HEK293 (cell line): Measurements from ENCODE around the gene ANK2.

Experiments
- GLI4 ChIP-seq: fragments of 450-650 bp; formaldehyde crosslinking; IDR thresholded peaks from 2 replicates; pipeline ENCODE4 v1.5.1; 2016; ENCODE audit warnings: missing biosample characterization, missing genetic modification characterization
- GLIS1 ChIP-seq: fragments of 450-650 bp; formaldehyde crosslinking; IDR thresholded peaks from 2 replicates; pipeline ENCODE4 v1.5.1; 2016; ENCODE audit warnings: missing biosample characterization, missing genetic modification characterization
- KLF10 ChIP-seq: fragments of 450-650 bp; IDR thresholded peaks from 2 replicates; pipeline ENCODE4 v1.5.1; 2018; ENCODE audit warnings: missing biosample characterization, mild to moderate bottlenecking, missing genetic modification characterization
- RBAK ChIP-seq: fragments of 450-650 bp; formaldehyde crosslinking; IDR thresholded peaks from 2 replicates; pipeline ENCODE4 v1.5.1; 2016; ENCODE audit warnings: missing biosample characterization, missing genetic modification characterization
- SP2 ChIP-seq: fragments of 450-650 bp; formaldehyde crosslinking; IDR thresholded peaks from 2 replicates; pipeline ENCODE4 v1.5.1; 2016; ENCODE audit warnings: missing biosample characterization, missing genetic modification characterization
- ZBTB7A ChIP-seq: fragments of 450-650 bp; formaldehyde crosslinking; IDR thresholded peaks from 2 replicates; pipeline ENCODE4 v1.5.1; 2016; ENCODE audit warnings: low read depth, missing biosample characterization, missing genetic modification characterization
- ZFHX2 ChIP-seq: fragments of 450-650 bp; formaldehyde crosslinking; conservative IDR thresholded peaks from 2 replicates; pipeline ENCODE4 v1.5.1; 2016; ENCODE audit warnings: missing biosample characterization, missing genetic modification characterization
- ZFP3 ChIP-seq: fragments of 450-650 bp; formaldehyde crosslinking; IDR thresholded peaks from 2 replicates; pipeline ENCODE4 v1.5.1; 2016; ENCODE audit warnings: low read depth, missing biosample characterization, missing genetic modification characterization
- ZFP37 ChIP-seq: fragments of 450-650 bp; formaldehyde crosslinking; IDR thresholded peaks from 2 replicates; pipeline ENCODE4 v1.5.1; 2016; ENCODE audit warnings: missing biosample characterization, missing genetic modification characterization
- ZNF132 ChIP-seq: fragments of 450-650 bp; formaldehyde crosslinking; IDR thresholded peaks from 2 replicates; pipeline ENCODE4 v1.5.1; 2017; ENCODE audit warnings: missing biosample characterization, missing genetic modification characterization, borderline replicate concordance
- ZNF138 ChIP-seq: fragments of 450-650 bp; formaldehyde crosslinking; IDR thresholded peaks from 2 replicates; pipeline ENCODE4 v1.5.1; 2016; ENCODE audit warnings: missing biosample characterization, missing genetic modification characterization, borderline replicate concordance
- ZNF2 ChIP-seq: fragments of 450-650 bp; formaldehyde crosslinking; IDR thresholded peaks from 2 replicates; pipeline ENCODE4 v1.5.1; 2016; ENCODE audit warnings: missing biosample characterization, missing genetic modification characterization
- ZNF211 ChIP-seq: fragments of 450-650 bp; formaldehyde crosslinking; IDR thresholded peaks from 2 replicates; pipeline ENCODE4 v1.5.1; 2016; ENCODE audit warnings: low read depth, missing biosample characterization, missing genetic modification characterization
- ZNF302 ChIP-seq: fragments of 450-650 bp; formaldehyde crosslinking; IDR thresholded peaks from 2 replicates; pipeline ENCODE4 v1.5.1; 2016; ENCODE audit warnings: missing biosample characterization, missing genetic modification characterization, low read depth
- ZNF404 ChIP-seq: fragments of 450-650 bp; formaldehyde crosslinking; IDR thresholded peaks from 2 replicates; pipeline ENCODE4 v1.5.1; 2017; ENCODE audit warnings: missing biosample characterization, missing genetic modification characterization
- ZNF521 ChIP-seq: fragments of 450-650 bp; formaldehyde crosslinking; IDR thresholded peaks from 2 replicates; pipeline ENCODE4 v1.5.1; 2017; ENCODE audit warnings: missing biosample characterization, mild to moderate bottlenecking, missing genetic modification characterization
- ZNF600 ChIP-seq: fragments of 450-650 bp; formaldehyde crosslinking; IDR thresholded peaks from 2 replicates; pipeline ENCODE4 v1.5.1; 2016; ENCODE audit warnings: missing biosample characterization, missing genetic modification characterization
- ZNF654 ChIP-seq: fragments of 450-650 bp; formaldehyde crosslinking; IDR thresholded peaks from 2 replicates; pipeline ENCODE4 v1.5.1; 2016; ENCODE audit warnings: low read depth, missing biosample characterization, missing genetic modification characterization
- ZNF768 ChIP-seq: fragments of 450-650 bp; formaldehyde crosslinking; IDR thresholded peaks from 2 replicates; pipeline ENCODE4 v1.5.1; 2018; ENCODE audit warnings: missing biosample characterization, mild to moderate bottlenecking, missing genetic modification characterization
- ZXDB ChIP-seq: fragments of 450-650 bp; formaldehyde crosslinking; IDR thresholded peaks from 2 replicates; pipeline ENCODE4 v1.5.1; 2016; ENCODE audit warnings: missing biosample characterization, missing genetic modification characterization
- TF ChIP-seq, protein P1 (sequence below): fragments of 450-650 bp; formaldehyde crosslinking; IDR thresholded peaks from 2 replicates; pipeline ENCODE4 v1.5.1; 2016; ENCODE audit warnings: missing biosample characterization, missing genetic modification characterization
- TF ChIP-seq, protein P2 (sequence below): fragments of 450-650 bp; formaldehyde crosslinking; IDR thresholded peaks from 2 replicates; pipeline ENCODE4 v1.5.1; 2017; ENCODE audit warnings: missing biosample characterization, mild to moderate bottlenecking, missing genetic modification characterization, moderate library complexity
- TF ChIP-seq, protein P3 (sequence below): fragments of 450-650 bp; formaldehyde crosslinking; IDR thresholded peaks from 2 replicates; pipeline ENCODE4 v1.5.1; 2016; ENCODE audit warnings: missing biosample characterization, missing genetic modification characterization
- TF ChIP-seq, protein P4 (sequence below): sonication (generic); formaldehyde crosslinking; IDR thresholded peaks from 2 replicates; pipeline ENCODE4 v1.8.1; 2022; ENCODE audit warnings: mild to moderate bottlenecking, moderate library complexity, missing genetic modification reagents
- TF ChIP-seq, protein P5 (sequence below): fragments of 450-650 bp; formaldehyde crosslinking; IDR thresholded peaks from 2 replicates; pipeline ENCODE4 v1.5.1; 2016; ENCODE audit warnings: missing biosample characterization, missing genetic modification characterization
- TF ChIP-seq, protein P6 (sequence below): fragments of 450-650 bp; formaldehyde crosslinking; IDR thresholded peaks from 2 replicates; pipeline ENCODE4 v1.5.1; 2016; ENCODE audit warnings: missing biosample characterization, missing genetic modification characterization, borderline replicate concordance

Gene ANK2

DNA sequence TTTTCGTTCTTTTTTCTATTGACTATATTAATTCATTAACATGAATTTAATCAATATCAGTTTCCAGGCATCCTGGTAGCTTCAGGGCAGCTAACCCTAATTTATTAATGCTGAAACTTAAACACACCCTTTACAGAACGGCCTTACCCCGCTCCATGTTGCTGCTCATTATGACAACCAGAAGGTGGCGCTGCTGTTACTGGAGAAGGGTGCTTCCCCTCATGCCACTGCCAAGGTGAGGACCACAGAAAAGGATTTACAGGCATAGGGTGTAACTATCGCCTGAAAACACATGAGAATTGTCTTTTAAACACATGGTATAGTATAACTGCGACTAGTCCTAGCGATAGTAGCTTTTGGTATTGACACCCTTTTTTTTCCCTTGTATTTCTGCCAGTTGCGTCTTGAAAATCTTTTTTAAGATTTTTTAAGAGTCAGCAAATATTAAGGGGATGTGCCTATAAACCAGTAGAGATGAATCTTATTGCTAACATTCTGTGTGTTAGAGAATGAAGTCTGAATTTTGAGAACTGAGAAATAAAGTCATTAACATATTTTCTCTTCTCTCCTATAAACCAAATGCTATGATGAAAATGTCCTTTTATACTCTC, 229.0 kb downstream of the ANK2 start (continued):
- TF ChIP-seq, protein P1, sequence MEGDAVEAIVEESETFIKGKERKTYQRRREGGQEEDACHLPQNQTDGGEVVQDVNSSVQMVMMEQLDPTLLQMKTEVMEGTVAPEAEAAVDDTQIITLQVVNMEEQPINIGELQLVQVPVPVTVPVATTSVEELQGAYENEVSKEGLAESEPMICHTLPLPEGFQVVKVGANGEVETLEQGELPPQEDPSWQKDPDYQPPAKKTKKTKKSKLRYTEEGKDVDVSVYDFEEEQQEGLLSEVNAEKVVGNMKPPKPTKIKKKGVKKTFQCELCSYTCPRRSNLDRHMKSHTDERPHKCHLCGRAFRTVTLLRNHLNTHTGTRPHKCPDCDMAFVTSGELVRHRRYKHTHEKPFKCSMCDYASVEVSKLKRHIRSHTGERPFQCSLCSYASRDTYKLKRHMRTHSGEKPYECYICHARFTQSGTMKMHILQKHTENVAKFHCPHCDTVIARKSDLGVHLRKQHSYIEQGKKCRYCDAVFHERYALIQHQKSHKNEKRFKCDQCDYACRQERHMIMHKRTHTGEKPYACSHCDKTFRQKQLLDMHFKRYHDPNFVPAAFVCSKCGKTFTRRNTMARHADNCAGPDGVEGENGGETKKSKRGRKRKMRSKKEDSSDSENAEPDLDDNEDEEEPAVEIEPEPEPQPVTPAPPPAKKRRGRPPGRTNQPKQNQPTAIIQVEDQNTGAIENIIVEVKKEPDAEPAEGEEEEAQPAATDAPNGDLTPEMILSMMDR (tag by site-specific recombination): peak; percentile 46; the same call in 1 of the 2 replicates
- TF ChIP-seq ZNF600 (tag by site-specific recombination): no peak
- TF ChIP-seq ZNF211 (tag by site-specific recombination): no peak
- TF ChIP-seq ZNF404 (tag by site-specific recombination): no peak
- TF ChIP-seq, protein P2, sequence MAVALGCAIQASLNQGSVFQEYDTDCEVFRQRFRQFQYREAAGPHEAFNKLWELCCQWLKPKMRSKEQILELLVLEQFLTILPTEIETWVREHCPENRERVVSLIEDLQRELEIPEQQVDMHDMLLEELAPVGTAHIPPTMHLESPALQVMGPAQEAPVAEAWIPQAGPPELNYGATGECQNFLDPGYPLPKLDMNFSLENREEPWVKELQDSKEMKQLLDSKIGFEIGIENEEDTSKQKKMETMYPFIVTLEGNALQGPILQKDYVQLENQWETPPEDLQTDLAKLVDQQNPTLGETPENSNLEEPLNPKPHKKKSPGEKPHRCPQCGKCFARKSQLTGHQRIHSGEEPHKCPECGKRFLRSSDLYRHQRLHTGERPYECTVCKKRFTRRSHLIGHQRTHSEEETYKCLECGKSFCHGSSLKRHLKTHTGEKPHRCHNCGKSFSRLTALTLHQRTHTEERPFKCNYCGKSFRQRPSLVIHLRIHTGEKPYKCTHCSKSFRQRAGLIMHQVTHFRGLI (tag by site-specific recombination): no peak
- no peak for TF ChIP-seq ZNF302 (tag by site-specific recombination)
- TF ChIP-seq RBAK: no peak
- no peak for TF ChIP-seq ZFP37 (tag by site-specific recombination)
- no peak for TF ChIP-seq ZXDB (tag by site-specific recombination)
- no peak for TF ChIP-seq GLIS1 (tag by site-specific recombination)
- TF ChIP-seq, protein P3, sequence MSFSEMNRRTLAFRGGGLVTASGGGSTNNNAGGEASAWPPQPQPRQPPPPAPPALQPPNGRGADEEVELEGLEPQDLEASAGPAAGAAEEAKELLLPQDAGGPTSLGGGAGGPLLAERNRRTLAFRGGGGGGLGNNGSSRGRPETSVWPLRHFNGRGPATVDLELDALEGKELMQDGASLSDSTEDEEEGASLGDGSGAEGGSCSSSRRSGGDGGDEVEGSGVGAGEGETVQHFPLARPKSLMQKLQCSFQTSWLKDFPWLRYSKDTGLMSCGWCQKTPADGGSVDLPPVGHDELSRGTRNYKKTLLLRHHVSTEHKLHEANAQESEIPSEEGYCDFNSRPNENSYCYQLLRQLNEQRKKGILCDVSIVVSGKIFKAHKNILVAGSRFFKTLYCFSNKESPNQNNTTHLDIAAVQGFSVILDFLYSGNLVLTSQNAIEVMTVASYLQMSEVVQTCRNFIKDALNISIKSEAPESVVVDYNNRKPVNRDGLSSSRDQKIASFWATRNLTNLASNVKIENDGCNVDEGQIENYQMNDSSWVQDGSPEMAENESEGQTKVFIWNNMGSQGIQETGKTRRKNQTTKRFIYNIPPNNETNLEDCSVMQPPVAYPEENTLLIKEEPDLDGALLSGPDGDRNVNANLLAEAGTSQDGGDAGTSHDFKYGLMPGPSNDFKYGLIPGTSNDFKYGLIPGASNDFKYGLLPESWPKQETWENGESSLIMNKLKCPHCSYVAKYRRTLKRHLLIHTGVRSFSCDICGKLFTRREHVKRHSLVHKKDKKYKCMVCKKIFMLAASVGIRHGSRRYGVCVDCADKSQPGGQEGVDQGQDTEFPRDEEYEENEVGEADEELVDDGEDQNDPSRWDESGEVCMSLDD (tag by site-specific recombination): no peak
- TF ChIP-seq ZNF2 (tag by site-specific recombination): 0 out of 2 replicates have a peak, but pooled peaks have one; percentile 23
- TF ChIP-seq, protein P4, sequence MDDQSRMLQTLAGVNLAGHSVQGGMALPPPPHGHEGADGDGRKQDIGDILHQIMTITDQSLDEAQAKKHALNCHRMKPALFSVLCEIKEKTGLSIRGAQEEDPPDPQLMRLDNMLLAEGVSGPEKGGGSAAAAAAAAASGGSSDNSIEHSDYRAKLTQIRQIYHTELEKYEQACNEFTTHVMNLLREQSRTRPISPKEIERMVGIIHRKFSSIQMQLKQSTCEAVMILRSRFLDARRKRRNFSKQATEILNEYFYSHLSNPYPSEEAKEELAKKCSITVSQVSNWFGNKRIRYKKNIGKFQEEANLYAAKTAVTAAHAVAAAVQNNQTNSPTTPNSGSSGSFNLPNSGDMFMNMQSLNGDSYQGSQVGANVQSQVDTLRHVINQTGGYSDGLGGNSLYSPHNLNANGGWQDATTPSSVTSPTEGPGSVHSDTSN (CRISPR knock-in tag): no peak
- TF ChIP-seq, protein P5, sequence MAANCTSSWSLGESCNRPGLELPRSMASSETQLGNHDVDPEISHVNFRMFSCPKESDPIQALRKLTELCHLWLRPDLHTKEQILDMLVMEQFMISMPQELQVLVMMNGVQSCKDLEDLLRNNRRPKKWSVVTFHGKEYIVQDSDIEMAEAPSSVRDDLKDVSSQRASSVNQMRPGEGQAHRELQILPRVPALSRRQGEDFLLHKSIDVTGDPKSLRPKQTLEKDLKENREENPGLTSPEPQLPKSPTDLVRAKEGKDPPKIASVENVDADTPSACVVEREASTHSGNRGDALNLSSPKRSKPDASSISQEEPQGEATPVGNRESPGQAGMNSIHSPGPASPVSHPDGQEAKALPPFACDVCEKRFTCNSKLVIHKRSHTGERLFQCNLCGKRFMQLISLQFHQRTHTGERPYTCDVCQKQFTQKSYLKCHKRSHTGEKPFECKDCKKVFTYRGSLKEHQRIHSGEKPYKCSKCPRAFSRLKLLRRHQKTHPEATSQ (tag by site-specific recombination): no peak
- TF ChIP-seq, protein P6, sequence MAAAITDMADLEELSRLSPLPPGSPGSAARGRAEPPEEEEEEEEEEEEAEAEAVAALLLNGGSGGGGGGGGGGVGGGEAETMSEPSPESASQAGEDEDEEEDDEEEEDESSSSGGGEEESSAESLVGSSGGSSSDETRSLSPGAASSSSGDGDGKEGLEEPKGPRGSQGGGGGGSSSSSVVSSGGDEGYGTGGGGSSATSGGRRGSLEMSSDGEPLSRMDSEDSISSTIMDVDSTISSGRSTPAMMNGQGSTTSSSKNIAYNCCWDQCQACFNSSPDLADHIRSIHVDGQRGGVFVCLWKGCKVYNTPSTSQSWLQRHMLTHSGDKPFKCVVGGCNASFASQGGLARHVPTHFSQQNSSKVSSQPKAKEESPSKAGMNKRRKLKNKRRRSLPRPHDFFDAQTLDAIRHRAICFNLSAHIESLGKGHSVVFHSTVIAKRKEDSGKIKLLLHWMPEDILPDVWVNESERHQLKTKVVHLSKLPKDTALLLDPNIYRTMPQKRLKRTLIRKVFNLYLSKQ: no peak
- no peak for TF ChIP-seq KLF10
- no peak for TF ChIP-seq ZFHX2 (tag by site-specific recombination)
- TF ChIP-seq ZFP3 (tag by site-specific recombination): no peak
- TF ChIP-seq GLI4: no peak
- no peak for TF ChIP-seq ZBTB7A (tag by site-specific recombination)
- no peak for TF ChIP-seq SP2 (tag by site-specific recombination)
- no peak for TF ChIP-seq ZNF138
- TF ChIP-seq ZNF132: no peak
- peak; percentile 72 for TF ChIP-seq ZNF654 (tag by site-specific recombination)
- TF ChIP-seq ZNF768 (tag by site-specific recombination): no peak
- TF ChIP-seq ZNF521 (tag by site-specific recombination): no peak
